ENCODE results near the gene THPO. TPM values are rescaled to one million over a fixed set of nuclear protein-coding genes. Genes with fewer than 3 reads are reported as not detected.

The THPO gene
- total and polyA plus RNA-seq, 4 donors: 0.17 to 0.31 (median 0.20) TPM

- WGBS, 2 donors: 76 to 87% methylated on average over 7 of the region's 7 CpGs
- Histone ChIP-seq H3K27me3 (ENCODE audit: control insufficient read depth in 3 of 3, insufficient read depth in 3 of 3, low read length in 2 of 3) (no peaks in the 10 kb centered on the region), H3K36me3 (ENCODE audit: control insufficient read depth in 4 of 4, insufficient read depth in 4 of 4, low read length in 4 of 4) (peaks cover 7 to 25% (median 20%) of the 10 kb centered on the region in 4 donors), H3K9ac (ENCODE audit: insufficient read depth in 1 of 2, low read length in 2 of 2) (no peak overlapping the region), H3K27ac (ENCODE audit: low read depth in 1 of 2, low read length in 1 of 2) (peak overlapping the region; percentile 43 to 88), H3K4me3 (no peak overlapping the region), H3K9me3 (ENCODE audit: control insufficient read depth in 4 of 4, insufficient read depth in 3 of 4, low read length in 3 of 4) (no peaks in the 10 kb centered on the region), H3K4me1 (ENCODE audit: control insufficient read depth in 5 of 5, insufficient read depth in 5 of 5, low read length in 5 of 5) (peaks cover 3 to 30% (median 17%) of the 10 kb centered on the region in 5 donors)
- DNase-seq: no peak
- no peak for ATAC-seq (ENCODE audit: insufficient read depth, low FRiP score)
- TF ChIP-seq, protein P1, sequence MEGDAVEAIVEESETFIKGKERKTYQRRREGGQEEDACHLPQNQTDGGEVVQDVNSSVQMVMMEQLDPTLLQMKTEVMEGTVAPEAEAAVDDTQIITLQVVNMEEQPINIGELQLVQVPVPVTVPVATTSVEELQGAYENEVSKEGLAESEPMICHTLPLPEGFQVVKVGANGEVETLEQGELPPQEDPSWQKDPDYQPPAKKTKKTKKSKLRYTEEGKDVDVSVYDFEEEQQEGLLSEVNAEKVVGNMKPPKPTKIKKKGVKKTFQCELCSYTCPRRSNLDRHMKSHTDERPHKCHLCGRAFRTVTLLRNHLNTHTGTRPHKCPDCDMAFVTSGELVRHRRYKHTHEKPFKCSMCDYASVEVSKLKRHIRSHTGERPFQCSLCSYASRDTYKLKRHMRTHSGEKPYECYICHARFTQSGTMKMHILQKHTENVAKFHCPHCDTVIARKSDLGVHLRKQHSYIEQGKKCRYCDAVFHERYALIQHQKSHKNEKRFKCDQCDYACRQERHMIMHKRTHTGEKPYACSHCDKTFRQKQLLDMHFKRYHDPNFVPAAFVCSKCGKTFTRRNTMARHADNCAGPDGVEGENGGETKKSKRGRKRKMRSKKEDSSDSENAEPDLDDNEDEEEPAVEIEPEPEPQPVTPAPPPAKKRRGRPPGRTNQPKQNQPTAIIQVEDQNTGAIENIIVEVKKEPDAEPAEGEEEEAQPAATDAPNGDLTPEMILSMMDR (IDR thresholded peaks at IDR 0.05; ENCODE audit: control extremely low read depth, extremely low read depth): no peak
Observed at GRCh38 chr3:184337981-184338380, 40.0 kb downstream of the THPO start.

DNA sequence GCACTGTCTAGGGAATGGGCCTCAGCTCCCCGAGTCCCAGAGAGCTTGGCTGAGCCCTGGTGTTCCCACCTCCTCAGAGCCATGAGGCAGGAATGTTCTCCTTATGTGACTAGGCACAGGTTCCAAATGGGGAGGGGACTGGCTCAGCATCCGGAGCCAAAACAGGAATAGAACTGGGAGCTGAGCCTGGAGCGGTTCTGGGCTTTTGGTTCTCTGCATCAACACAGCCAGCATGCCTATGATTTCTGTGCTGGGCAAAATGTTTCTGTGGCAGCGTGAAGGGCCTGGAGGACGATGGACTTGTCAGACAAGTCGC lies 40.6 kb downstream of the THPO start, which contains the start of gene FAM131A:
Gene FAM131A, plus strand, starts transcription at position 202 of the 316 bp plus-strand sequence. Its CDS starts 31 bp downstream, at position 233.
- TF ChIP-seq, protein P1 (IDR thresholded peaks at IDR 0.05; ENCODE audit: control extremely low read depth, extremely low read depth): no peak
- DNase-seq: peak in 1 of 3 donors; percentile 42
- H3K4me3 ChIP-seq: peak within 1 kb of the TSS; percentile 62
- no peaks in the 10 kb centered on the region for H3K27me3 ChIP-seq (ENCODE audit: control insufficient read depth in 3 of 3, insufficient read depth in 3 of 3, low read length in 2 of 3)
- peaks cover 4 to 27% (median 20%) of the 10 kb centered on the region in 4 donors for H3K36me3 ChIP-seq (ENCODE audit: control insufficient read depth in 4 of 4, insufficient read depth in 4 of 4, low read length in 4 of 4)
- no peak for ATAC-seq (ENCODE audit: insufficient read depth, low FRiP score)
- peak within 1 kb of the TSS; percentile 66 to 82 for H3K9ac ChIP-seq (ENCODE audit: insufficient read depth in 1 of 2, low read length in 2 of 2)
- H3K4me1 ChIP-seq (ENCODE audit: control insufficient read depth in 5 of 5, insufficient read depth in 5 of 5, low read length in 5 of 5): peaks cover 3 to 30% (median 17%) of the 10 kb centered on the region in 5 donors
- H3K9me3 ChIP-seq (ENCODE audit: control insufficient read depth in 4 of 4, insufficient read depth in 3 of 4, low read length in 3 of 4): no peaks in the 10 kb centered on the region
- H3K27ac ChIP-seq (ENCODE audit: low read depth in 1 of 2, low read length in 1 of 2): peak within 1 kb of the TSS; percentile 88 to 96
- 75 to 85% methylated on average over 6 of the region's 6 CpGs for WGBS, 2 donors

DNA sequence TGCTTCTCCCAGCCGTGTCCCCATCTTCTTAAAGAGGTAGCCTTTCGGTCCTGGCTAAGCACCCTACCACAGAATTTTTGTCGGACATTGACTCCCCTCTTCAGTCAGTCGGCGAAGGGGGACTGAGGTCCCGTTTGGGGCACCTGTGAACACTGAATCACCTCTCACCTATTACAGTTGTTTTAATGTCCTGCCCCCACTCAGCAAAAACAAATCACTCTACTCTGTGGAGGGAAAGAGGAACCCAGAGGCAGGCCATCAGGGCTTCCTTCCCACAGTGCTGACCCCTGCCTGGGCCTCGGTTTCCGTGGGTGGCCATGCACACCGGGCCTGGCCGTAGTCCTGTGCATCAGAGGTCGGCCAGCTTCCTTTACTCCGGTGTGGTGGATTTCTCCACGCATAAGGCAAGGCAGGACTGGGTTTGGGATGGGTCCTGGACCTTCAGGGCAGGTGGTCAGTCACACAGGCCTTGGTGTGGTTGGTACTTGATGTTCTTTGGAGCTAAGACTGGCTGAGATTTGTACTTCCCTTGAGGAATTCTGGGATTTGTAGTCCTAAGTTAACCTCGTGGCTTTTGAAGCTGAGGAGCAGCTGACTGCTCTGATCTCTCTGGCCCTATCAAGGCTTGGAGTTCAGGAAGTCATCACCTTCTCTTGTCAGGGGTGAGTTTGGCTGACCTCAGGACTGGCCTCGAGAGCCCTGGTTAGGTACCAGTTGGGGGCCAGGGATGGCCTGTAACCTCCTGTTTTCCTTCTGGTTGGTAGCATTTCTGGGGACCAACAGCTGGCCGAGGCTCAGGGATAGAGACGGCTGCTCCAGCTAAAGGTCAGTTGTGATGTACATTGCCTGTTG lies 41.2 kb downstream of the THPO start:
- peaks cover 7 to 29% (median 25%) of the 10 kb centered on the region in 4 donors for H3K36me3 ChIP-seq (ENCODE audit: control insufficient read depth in 4 of 4, insufficient read depth in 4 of 4, low read length in 4 of 4)
- H3K4me3 ChIP-seq: peak overlapping the region; percentile 62
- peak overlapping the region; percentile 66 to 82 for H3K9ac ChIP-seq (ENCODE audit: insufficient read depth in 1 of 2, low read length in 2 of 2)
- ATAC-seq (ENCODE audit: insufficient read depth, low FRiP score) (no peak), DNase-seq (peak in 2 of 3 donors; percentile 59 to 68)
- 21 to 23% methylated on average over 17 of the region's 17 CpGs for WGBS, 2 donors
- H3K27me3 ChIP-seq (ENCODE audit: control insufficient read depth in 3 of 3, insufficient read depth in 3 of 3, low read length in 2 of 3): no peaks in the 10 kb centered on the region
- peak overlapping the region; percentile 88 to 96 for H3K27ac ChIP-seq (ENCODE audit: low read depth in 1 of 2, low read length in 1 of 2)
- no peaks in the 10 kb centered on the region for H3K9me3 ChIP-seq (ENCODE audit: control insufficient read depth in 4 of 4, insufficient read depth in 3 of 4, low read length in 3 of 4)
- TF ChIP-seq, protein P1 (IDR thresholded peaks at IDR 0.05; ENCODE audit: control extremely low read depth, extremely low read depth): no peak
- peaks cover 3 to 32% (median 17%) of the 10 kb centered on the region in 5 donors for H3K4me1 ChIP-seq (ENCODE audit: control insufficient read depth in 5 of 5, insufficient read depth in 5 of 5, low read length in 5 of 5)
